ENCODE data around the gene POLN.

- TF ChIP-seq POLR2AphosphoS5 (IDR thresholded peaks at IDR 0.05; ENCODE audit: low read depth, low read length) (no peak), REST (IDR thresholded peaks at IDR 0.05; ENCODE audit: insufficient read depth in 1 of 2, low read depth in 2 of 2, low read length in 2 of 2) (no peak)
These were observed 205.1 kb downstream of the POLN start for GRCh38 chr4:2036866-2037265.
